K562 (cell line): Measurements from ENCODE around the gene CMIP. TPM values are rescaled to one million over a fixed set of nuclear protein-coding genes. Genes with fewer than 3 reads are reported as not detected.

Experiments used
- ATAC-seq: fragments of 200-7000 bp; cut with Tn5 transposase; 3 replicates; pipeline ENCODE4 v1.9.1; 2020; ENCODE audit warnings: moderate library complexity
- BruUV-seq: library from RNA; stranded (reverse); fragments of 400-500 nt; replicated peaks from 2 replicates; lab custom pipeline; 2021; lab: Mats Ljungman, UMichigan
- CTCF ChIA-PET: fragments of 300-600 bp; formaldehyde crosslinking; extraction: SDS; loops from one replicate; lab custom pipeline; 2021; ENCODE audit warnings: low intra/inter-chr PET ratio; lab: Yijun Ruan, JAX
- POLR2A ChIA-PET: fragments of 300-600, 350-650 bp; sonication (Branson Sonifier 250); formaldehyde crosslinking; extraction: SDS; loops from one replicate; lab custom pipeline; 2021; ENCODE audit warnings: antibody characterized with exemption, inconsistent platforms; lab: Yijun Ruan, JAX
- DNase-seq, 4 experiments: peaks; one replicate each; pipeline versions ENCODE4 v3.0.0 to v3.0.0-alpha.2; 2011 to 2018; ENCODE audit warnings: low spot score in 3 of 4, mixed read lengths in 3 of 4; ENCODE audit errors: extremely low read depth in 1 of 4
- FAIRE-seq: peaks from 2 replicates; lab custom pipeline; 2011; peaks lifted over from hg19 to GRCh38; lab: Jason Lieb, UNC
- H2AFZ ChIP-seq: 2 replicates; pipeline ENCODE4 v1.6.0; 2011; ENCODE audit warnings: low read depth, low read length, control low read depth, inconsistent platforms
- H3K27ac ChIP-seq: fragments of 200-600 bp; 3 replicates; pipeline ENCODE4 v1.8.0; 2011; ENCODE audit warnings: low read depth, mild to moderate bottlenecking, control low read depth, inconsistent platforms, low read length, moderate library complexity, mixed read lengths; ENCODE audit errors: extremely low read depth
- H3K27me3 ChIP-seq, 2 experiments: fragments of 300-600 bp in 1 of 2; 2 replicates in 1 of 2; 3 replicates in 1 of 2; pipeline versions ENCODE4 v1.6.0 to v1.8.0; 2011; ENCODE audit warnings: inconsistent platforms in 2 of 2, low read length in 2 of 2, mild to moderate bottlenecking in 1 of 2, mixed read lengths in 1 of 2, moderate library complexity in 1 of 2; ENCODE audit not compliant: control insufficient read depth in 2 of 2, insufficient read depth in 2 of 2
- H3K36me3 ChIP-seq: fragments of 300-600 bp; 3 replicates; pipeline ENCODE4 v1.8.0; 2011; ENCODE audit warnings: mild to moderate bottlenecking, low read length, inconsistent platforms; ENCODE audit not compliant: control insufficient read depth, insufficient read depth
- H3K4me1 ChIP-seq, 2 experiments: fragments of 200-600 bp in 1 of 2; replicated peaks in 1 of 2; 2 replicates in 1 of 2; 3 replicates in 1 of 2; pipeline versions ENCODE4 v1.5.1 to v1.8.0; 2011; ENCODE audit warnings: inconsistent platforms in 2 of 2, low read length in 2 of 2, mild to moderate bottlenecking in 1 of 2, mixed read lengths in 1 of 2, moderate library complexity in 1 of 2; ENCODE audit not compliant: control insufficient read depth in 2 of 2, insufficient read depth in 2 of 2
- H3K4me2 ChIP-seq: 2 replicates; pipeline ENCODE4 v1.6.1; 2011; ENCODE audit warnings: low read length, control low read depth, inconsistent platforms, mixed read lengths; ENCODE audit not compliant: insufficient read depth
- H3K4me3 ChIP-seq: fragments of 200-600 bp; sonication (generic), shearing (Covaris generic); 2 replicates; pipeline ENCODE4 v1.5.1; 2016; ENCODE audit warnings: control low read depth, inconsistent platforms
- H3K79me2 ChIP-seq: fragments of 200-600 bp; 3 replicates; pipeline ENCODE4 v1.8.0; 2011; ENCODE audit warnings: low read length, inconsistent platforms; ENCODE audit not compliant: control insufficient read depth, insufficient read depth
- H3K9ac ChIP-seq, 2 experiments: 2 replicates each; pipeline versions ENCODE4 v1.6.0 to v1.6.1; 2011; ENCODE audit warnings: low read depth in 2 of 2, low read length in 2 of 2, control low read depth in 1 of 2, inconsistent platforms in 1 of 2, mild to moderate bottlenecking in 1 of 2, mixed read lengths in 1 of 2; ENCODE audit not compliant: insufficient read depth in 1 of 2
- H3K9me1 ChIP-seq: one replicate; pipeline ENCODE4 v1.6.0; 2011; ENCODE audit warnings: inconsistent platforms, mild to moderate bottlenecking, low read length, moderate library complexity; ENCODE audit not compliant: control insufficient read depth, insufficient read depth
- H3K9me3 ChIP-seq: replicated peaks from 2 replicates; pipeline ENCODE4 v1.5.1; 2011; ENCODE audit warnings: low read depth, low read length, inconsistent platforms; ENCODE audit not compliant: control insufficient read depth, insufficient read depth
- H4K20me1 ChIP-seq: replicated peaks from 2 replicates; pipeline ENCODE4 v1.6.1; 2011; ENCODE audit warnings: low read length, inconsistent platforms, mixed read lengths; ENCODE audit not compliant: control insufficient read depth, insufficient read depth
- BCOR ChIP-seq: fragments of 450-650 bp; IDR thresholded peaks from 2 replicates; pipeline ENCODE4 v1.6.1; 2016
- CBX1 ChIP-seq: sonication (generic); IDR thresholded peaks from 2 replicates; pipeline ENCODE4 v1.6.1; 2016; ENCODE audit warnings: antibody characterized with exemption, low read depth, mild to moderate bottlenecking
- CBX5 ChIP-seq: IDR thresholded peaks from 2 replicates; pipeline ENCODE4 v1.6.1; 2014; ENCODE audit warnings: low read depth, borderline replicate concordance
- E2F3 ChIP-seq: fragments of 250-450 bp; sonication (Bioruptor Pico); IDR thresholded peaks from 2 replicates; pipeline ENCODE4 v1.4.0; 2020; ENCODE audit warnings: mild to moderate bottlenecking
- FOXK1 ChIP-seq: sonication (generic); formaldehyde crosslinking; IDR thresholded peaks from 2 replicates; pipeline ENCODE4 v1.8.0; 2022; ENCODE audit warnings: missing genetic modification reagents, mild to moderate bottlenecking, borderline replicate concordance
- JUND ChIP-seq, 2 experiments: IDR thresholded peaks; 2 replicates in 1 of 2; 3 replicates in 1 of 2; pipeline ENCODE4 v1.6.1; 2011; ENCODE audit warnings: borderline replicate concordance in 2 of 2, low read depth in 2 of 2, low read length in 2 of 2, improper control_type of control experiment in 1 of 2, missing biosample characterization in 1 of 2, missing genetic modification characterization in 1 of 2, missing genetic modification reagents in 1 of 2
- KDM1A ChIP-seq, 2 experiments: fragments of 450-650 bp; IDR thresholded peaks; 2 replicates each; pipeline ENCODE4 v1.6.1; 2016; ENCODE audit warnings: mild to moderate bottlenecking in 2 of 2
- MEIS2 ChIP-seq: fragments of 450-650 bp; IDR thresholded peaks from 2 replicates; pipeline ENCODE4 v1.6.1; 2014; ENCODE audit warnings: mild to moderate bottlenecking; ENCODE audit not compliant: partially characterized antibody
- MIER1 ChIP-seq: fragments of 450-650 bp; IDR thresholded peaks from 2 replicates; pipeline ENCODE4 v1.6.1; 2016; ENCODE audit warnings: antibody characterized with exemption, mild to moderate bottlenecking, low read depth
- MXI1 ChIP-seq: IDR thresholded peaks from 2 replicates; pipeline ENCODE4 v1.6.1; 2011; ENCODE audit warnings: low read depth, mild to moderate bottlenecking, improper control_type of control experiment, low read length
- OTX1 ChIP-seq: fragments of 450-650 bp; formaldehyde crosslinking; IDR thresholded peaks from 2 replicates; pipeline ENCODE4 v1.4.0; 2022; ENCODE audit warnings: mild to moderate bottlenecking
- SPI1 ChIP-seq: IDR thresholded peaks from 2 replicates; pipeline ENCODE4 v1.6.1; 2011; ENCODE audit warnings: low read depth, low read length, control low read depth, borderline replicate concordance
- TCF7 ChIP-seq: sonication (generic); IDR thresholded peaks from 2 replicates; pipeline ENCODE4 v1.6.1; 2016; ENCODE audit warnings: antibody characterized with exemption, borderline replicate concordance
- ZBTB1 ChIP-seq: sonication (generic); formaldehyde crosslinking; IDR thresholded peaks from 2 replicates; pipeline ENCODE4 v1.8.1; 2023; ENCODE audit warnings: missing genetic modification reagents, low read depth, mild to moderate bottlenecking, borderline replicate concordance
- ZBTB11 ChIP-seq, 3 experiments: fragments of 200-800 bp in 1 of 3; fragments of 250-450 bp in 1 of 3; fragments of 450-650 bp in 1 of 3; sonication (Bioruptor Pico) in 1 of 3; sonication (Bioruptor generic) in 1 of 3; formaldehyde crosslinking in 1 of 3; IDR thresholded peaks; 2 replicates each; pipeline versions ENCODE4 v1.6.1 to v1.8.0; 2016 to 2022; ENCODE audit warnings: mild to moderate bottlenecking in 2 of 3, missing genetic modification characterization in 2 of 3, missing compliant biosample characterization in 1 of 3, moderate library complexity in 1 of 3
- ZNF175 ChIP-seq: fragments of 200-800 bp; sonication (Bioruptor generic); IDR thresholded peaks from 2 replicates; pipeline ENCODE4 v1.6.1; 2016; ENCODE audit warnings: low read depth, mild to moderate bottlenecking, missing genetic modification characterization, missing compliant biosample characterization
- ZNF316 ChIP-seq: fragments of 450-650 bp; IDR thresholded peaks from 2 replicates; pipeline ENCODE4 v1.6.1; 2016
- WGBS: fragments of 100-300 bp; shearing (Covaris generic); methylation state at CpG from one replicate; pipeline ENCODE4 v1.1.6; 2016; ENCODE audit warnings: low coverage, mixed read lengths; ENCODE audit not compliant: insufficient coverage; ENCODE audit errors: missing lambda C conversion rate; 5-methylcytosine and 5-hydroxymethylcytosine counted together
- in situ Hi-C: fragments of 300-500 bp; cut with MboI; formaldehyde crosslinking; loops from 4 replicates; pipeline ENCODE4 v1.15.0; 2018; ENCODE audit warnings: inconsistent platforms, mixed read lengths
- intact Hi-C: fragments of 100-400 bp; cut with micrococcal nuclease; formaldehyde crosslinking; loops from 2 replicates; pipeline ENCODE4 v1.14.2; 2022
- polyA plus RNA-seq, 8 experiments: library from polyadenylated mRNA; depleted of rRNA in 4 of 8; stranded (reverse) in 5 of 8; unstranded in 3 of 8; fragments of >200 nt; fragmentation: Nextera tagmentation in 2 of 8; fragmentation: Illumina TruSeq in 1 of 8; extraction: Ambion mirVana in 2 of 8; extraction: Trizol in 1 of 8; gene quantifications; 2 replicates each; pipeline versions ENCODE4 v1.2.1 to v1.2.3, GENCODE V29; 2011 to 2014; ENCODE audit warnings: inconsistent platforms in 1 of 8, missing spikeins in 1 of 8
- total RNA-seq, 7 experiments: library from RNA; depleted of rRNA in 6 of 7; stranded (reverse); fragments of >200 nt in 6 of 7; fragmentation: Illumina TruSeq in 2 of 7; extraction: Trizol in 2 of 7; gene quantifications; 2 replicates each; pipeline versions ENCODE4 v1.2.1 to v1.2.3, GENCODE V29; 2011 to 2021; ENCODE audit warnings: low replicate concordance in 1 of 7
- TF ChIP-seq, protein P1 (sequence below): conservative IDR thresholded peaks from 2 replicates; pipeline ENCODE4 v1.6.1; 2011; ENCODE audit warnings: low read depth, mild to moderate bottlenecking, low read length; ENCODE audit not compliant: control insufficient read depth

CMIP gene
- total and polyA plus RNA-seq, 9 of the 15 experiments (the other 6 are each of a cell fraction or from before 2014, with no cell fraction given), result 0.94 to 82.5 (median 10.3) TPM

DNA sequence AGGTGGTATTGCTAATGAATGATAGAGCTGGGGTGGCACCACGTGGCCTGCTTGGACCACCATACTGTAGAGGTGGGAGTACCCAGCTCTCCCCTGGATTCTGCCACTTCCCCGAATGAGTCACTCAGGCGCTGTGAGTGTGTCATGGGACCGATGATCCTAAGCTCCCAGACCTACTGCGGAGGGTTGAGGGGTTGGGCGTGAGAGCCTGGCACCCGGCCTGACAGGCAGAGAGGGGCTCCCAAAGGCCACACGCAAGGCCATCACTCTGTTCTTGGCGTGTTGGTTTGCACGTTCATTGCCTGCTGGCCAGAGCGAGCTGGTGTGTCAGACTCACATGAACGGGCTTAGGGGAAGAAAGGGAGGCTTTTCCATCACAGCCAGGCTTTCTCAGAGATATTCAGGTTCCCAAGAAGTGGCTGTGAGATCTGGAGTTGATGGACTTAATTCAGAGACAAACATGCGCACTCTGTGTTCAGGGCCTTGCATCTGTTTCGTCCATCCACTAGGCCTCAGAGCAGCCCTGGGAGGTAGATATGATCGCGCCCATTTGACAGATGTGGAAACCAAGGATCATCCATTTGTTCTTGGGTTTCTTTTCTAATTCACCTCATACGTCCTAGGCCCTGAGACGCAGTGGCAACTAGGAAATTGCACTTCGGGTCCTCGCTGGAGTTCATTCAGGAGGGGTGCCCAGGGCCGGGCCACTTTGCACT, 41.4 kb downstream of the CMIP start:
- FAIRE-seq, result no peak
- in situ Hi-C loops (no loop called here), intact Hi-C loops (no loop called here)
- Histone ChIP-seq H3K79me2 (peaks cover 95% of the 10 kb centered on the region), H3K4me3 (no peak overlapping the region), H3K27ac (no peak overlapping the region), H3K36me3 (peaks cover 24% of the 10 kb centered on the region; the same call in 2 of the 3 replicates), H3K9me3 (no peaks in the 10 kb centered on the region), H2AFZ (no peak overlapping the region), H3K4me1 (peaks cover 43 to 58% of the 10 kb centered on the region in 2 experiments), H3K9ac (peak overlapping the region in 1 of 2 experiments; percentile 60; a peak in 2 of 4 replicates), H3K4me2 (no peak overlapping the region), H4K20me1 (peaks cover 19% of the 10 kb centered on the region; the same call in 1 of the 2 replicates), H3K9me1 (no peaks in the 10 kb centered on the region), H3K27me3 (no peaks in the 10 kb centered on the region)
- ChIA-PET POLR2A (interaction anchor here (1.2 to 2.2 kb wide), 3 partner anchors 9 to 12 kb away, joined by 3 to 18 read pairs (median 8); no protein-coding TSS in a partner anchor), CTCF (no interaction called here)
- no TSS peak for BruUV-seq
- no peak for DNase-seq
- no peak for ATAC-seq
- 90% methylated on average over 21 of the region's 21 CpGs for WGBS
- TF ChIP-seq ZNF316, result no peak
- TF ChIP-seq SPI1, result no peak
- no peak for TF ChIP-seq MEIS2
- 0 out of 2 replicates have a peak, but pooled peaks have one; percentile 36 for TF ChIP-seq JUND (IDR thresholded peaks at IDR 0.05; ENCODE audit: borderline replicate concordance, low read depth, low read length)
- 0 out of 3 replicates have a peak, but pooled peaks have one; percentile 17 for TF ChIP-seq JUND (tag; IDR thresholded peaks at IDR 0.05; ENCODE audit: borderline replicate concordance, low read depth, low read length)
- TF ChIP-seq CBX5, result no peak
- TF ChIP-seq TCF7, result no peak
- peak; percentile 26; the same call in 1 of the 2 replicates for TF ChIP-seq CBX1
- no peak for TF ChIP-seq MXI1
- TF ChIP-seq, protein P1, sequence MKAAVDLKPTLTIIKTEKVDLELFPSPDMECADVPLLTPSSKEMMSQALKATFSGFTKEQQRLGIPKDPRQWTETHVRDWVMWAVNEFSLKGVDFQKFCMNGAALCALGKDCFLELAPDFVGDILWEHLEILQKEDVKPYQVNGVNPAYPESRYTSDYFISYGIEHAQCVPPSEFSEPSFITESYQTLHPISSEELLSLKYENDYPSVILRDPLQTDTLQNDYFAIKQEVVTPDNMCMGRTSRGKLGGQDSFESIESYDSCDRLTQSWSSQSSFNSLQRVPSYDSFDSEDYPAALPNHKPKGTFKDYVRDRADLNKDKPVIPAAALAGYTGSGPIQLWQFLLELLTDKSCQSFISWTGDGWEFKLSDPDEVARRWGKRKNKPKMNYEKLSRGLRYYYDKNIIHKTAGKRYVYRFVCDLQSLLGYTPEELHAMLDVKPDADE, result no peak
- no peak for TF ChIP-seq E2F3
- no peak for TF ChIP-seq ZBTB11 (CRISPR knock-in tag; IDR thresholded peaks at IDR 0.05)
- TF ChIP-seq OTX1 (CRISPR knock-in tag), result no peak
- TF ChIP-seq ZNF175, result no peak
- no peak for TF ChIP-seq MIER1
- TF ChIP-seq KDM1A (IDR thresholded peaks at IDR 0.05), result peak; percentile 70 to 77
- no peak for TF ChIP-seq FOXK1
- TF ChIP-seq ZBTB1 (CRISPR knock-in tag), result no peak
- peak; percentile 68 for TF ChIP-seq BCOR
